PC-3 (cell line): ENCODE results near the gene HTR3A. TPM values are rescaled to one million over a fixed set of nuclear protein-coding genes. Genes with fewer than 3 reads are reported as not detected.
"Not testable (repeated sequence)": the region's sequence is repeated elsewhere in the genome, so short reads cannot be mapped to it uniquely, and the experiment has no call there.

Experiments
- ATAC-seq: fragments of 200-7000 bp; cut with Tn5 transposase; 2 replicates; pipeline ENCODE4 v1.9.1; 2020; ENCODE audit warnings: mild to moderate bottlenecking, moderate library complexity
- BruUV-seq: library from RNA; stranded (reverse); fragments of 400-500 nt; replicated peaks from 2 replicates; lab custom pipeline; 2021; lab: Mats Ljungman, UMichigan
- CTCF ChIA-PET: fragments of 300-600 bp; sonication (Branson Sonifier 250); formaldehyde crosslinking; loops from one replicate; lab custom pipeline; 2022; ENCODE audit warnings: antibody characterized with exemption; lab: Charles Lee
- POLR2A ChIA-PET: fragments of 300-600 bp; sonication (Branson Sonifier 250); formaldehyde crosslinking; loops from one replicate; lab custom pipeline; 2022; ENCODE audit warnings: antibody characterized with exemption; ENCODE audit not compliant: unreplicated experiment; lab: Charles Lee
- DNase-seq: peaks from one replicate; pipeline ENCODE4 v3.0.0-alpha.2; 2015
- H2AFZ ChIP-seq: fragments of 300-600 bp; sonication (generic); 2 replicates; pipeline ENCODE4 v1.6.0; 2016; ENCODE audit warnings: antibody characterized with exemption, low read length
- H3F3A ChIP-seq: fragments of 300-600 bp; sonication (generic); one replicate; pipeline ENCODE4 v1.6.0; 2017; ENCODE audit warnings: antibody characterized with exemption, low read length, control low read depth, mild to moderate bottlenecking; ENCODE audit not compliant: unreplicated experiment
- H3K27ac ChIP-seq: fragments of 300-600 bp; sonication (generic); 2 replicates; pipeline ENCODE4 v1.5.1; 2016; ENCODE audit warnings: mild to moderate bottlenecking, low read length
- H3K27me3 ChIP-seq: fragments of 300-600 bp; sonication (generic); 2 replicates; pipeline ENCODE4 v1.6.1; 2016; ENCODE audit warnings: low read length, mixed read lengths
- H3K36me3 ChIP-seq: fragments of 300-600 bp; sonication (generic); 2 replicates; pipeline ENCODE4 v1.6.1; 2016; ENCODE audit warnings: low read depth, mixed run types, low read length, mixed read lengths
- H3K4me1 ChIP-seq: fragments of 300-600 bp; sonication (generic); 2 replicates; pipeline ENCODE4 v1.5.1; 2016; ENCODE audit warnings: low read length; ENCODE audit not compliant: insufficient read depth
- H3K4me2 ChIP-seq: fragments of 300-600 bp; sonication (generic); 2 replicates; pipeline ENCODE4 v1.6.0; 2016; ENCODE audit warnings: low read length
- H3K4me3 ChIP-seq: fragments of 300-600 bp; sonication (generic); 2 replicates; pipeline ENCODE4 v1.5.1; 2016; ENCODE audit warnings: mild to moderate bottlenecking, low read length, mixed read lengths
- H3K79me2 ChIP-seq: fragments of 300-600 bp; sonication (generic); 2 replicates; pipeline ENCODE4 v1.6.1; 2017; ENCODE audit warnings: low read length, mixed read lengths
- H3K9ac ChIP-seq: fragments of 300-600 bp; sonication (generic); 2 replicates; pipeline ENCODE4 v1.6.0; 2016; ENCODE audit warnings: mild to moderate bottlenecking, low read length
- H3K9me2 ChIP-seq: fragments of 300-600 bp; sonication (generic); replicated peaks from 2 replicates; pipeline ENCODE4 v1.6.1; 2016; ENCODE audit warnings: mixed run types, low read length, mixed read lengths
- H3K9me3 ChIP-seq: fragments of 300-600 bp; sonication (generic); 2 replicates; pipeline ENCODE4 v1.6.1; 2016; ENCODE audit warnings: low read length, mixed read lengths
- H4K20me1 ChIP-seq: fragments of 300-600 bp; sonication (generic); 2 replicates; pipeline ENCODE4 v1.6.1; 2016; ENCODE audit warnings: low read length, mixed read lengths
- EZH2 ChIP-seq: fragments of 300-600 bp; sonication (generic); IDR thresholded peaks from one replicate; pipeline ENCODE4 v1.6.1; 2017; ENCODE audit warnings: antibody characterized with exemption, mild to moderate bottlenecking, low read length; ENCODE audit not compliant: unreplicated experiment
- EZH2phosphoT487 ChIP-seq: fragments of 300-600 bp; sonication (generic); IDR thresholded peaks from 2 replicates; pipeline ENCODE4 v1.6.1; 2018; ENCODE audit warnings: mild to moderate bottlenecking, antibody characterized with exemption, low read length, borderline replicate concordance
- intact Hi-C: fragments of 100-400 bp; cut with micrococcal nuclease; formaldehyde crosslinking; loops from 2 replicates; pipeline ENCODE4 v1.9.0; 2023
- total RNA-seq: library from RNA; depleted of rRNA; stranded (reverse); fragments of >200 nt; gene quantifications from 2 replicates; pipeline ENCODE4 v1.2.3, GENCODE V29; 2014
- TF ChIP-seq, protein P1 (sequence below): fragments of 300-600 bp; sonication (generic); conservative IDR thresholded peaks from 2 replicates; pipeline ENCODE4 v1.5.1; 2017; ENCODE audit warnings: antibody characterized with exemption, low read depth, mild to moderate bottlenecking, low read length

HTR3A gene
- total RNA-seq, 1 experiment from 2014 or later: not detected

- H3K27me3 ChIP-seq: peaks cover 98% of the 10 kb centered on the region
- no peak overlapping the region for H3K4me2 ChIP-seq
- no TSS peak for BruUV-seq
- ATAC-seq (no peak), DNase-seq (no peak)
- H3F3A ChIP-seq: no peaks in the 10 kb centered on the region
- ChIA-PET CTCF (no interaction called here), POLR2A (no interaction called here)
- H3K36me3 ChIP-seq: no peaks in the 10 kb centered on the region
- H3K4me1 ChIP-seq: no peaks in the 10 kb centered on the region
- no peaks in the 10 kb centered on the region for H4K20me1 ChIP-seq
- H3K9ac ChIP-seq: no peak overlapping the region
- H3K9me3 ChIP-seq: no peaks in the 10 kb centered on the region
- no peaks in the 10 kb centered on the region for H3K9me2 ChIP-seq
- H3K27ac ChIP-seq: no peak overlapping the region
- H3K79me2 ChIP-seq: no peaks in the 10 kb centered on the region
- H3K4me3 ChIP-seq: no peak overlapping the region
- TF ChIP-seq EZH2 (no peak), EZH2phosphoT487 (no peak)
- TF ChIP-seq, protein P1, sequence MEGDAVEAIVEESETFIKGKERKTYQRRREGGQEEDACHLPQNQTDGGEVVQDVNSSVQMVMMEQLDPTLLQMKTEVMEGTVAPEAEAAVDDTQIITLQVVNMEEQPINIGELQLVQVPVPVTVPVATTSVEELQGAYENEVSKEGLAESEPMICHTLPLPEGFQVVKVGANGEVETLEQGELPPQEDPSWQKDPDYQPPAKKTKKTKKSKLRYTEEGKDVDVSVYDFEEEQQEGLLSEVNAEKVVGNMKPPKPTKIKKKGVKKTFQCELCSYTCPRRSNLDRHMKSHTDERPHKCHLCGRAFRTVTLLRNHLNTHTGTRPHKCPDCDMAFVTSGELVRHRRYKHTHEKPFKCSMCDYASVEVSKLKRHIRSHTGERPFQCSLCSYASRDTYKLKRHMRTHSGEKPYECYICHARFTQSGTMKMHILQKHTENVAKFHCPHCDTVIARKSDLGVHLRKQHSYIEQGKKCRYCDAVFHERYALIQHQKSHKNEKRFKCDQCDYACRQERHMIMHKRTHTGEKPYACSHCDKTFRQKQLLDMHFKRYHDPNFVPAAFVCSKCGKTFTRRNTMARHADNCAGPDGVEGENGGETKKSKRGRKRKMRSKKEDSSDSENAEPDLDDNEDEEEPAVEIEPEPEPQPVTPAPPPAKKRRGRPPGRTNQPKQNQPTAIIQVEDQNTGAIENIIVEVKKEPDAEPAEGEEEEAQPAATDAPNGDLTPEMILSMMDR: no peak
- intact Hi-C loops: no loop called here
- H2AFZ ChIP-seq: no peak overlapping the region
These were observed 37.0 kb upstream of the HTR3A start for GRCh38 chr11:113937918-113938317.

DNA sequence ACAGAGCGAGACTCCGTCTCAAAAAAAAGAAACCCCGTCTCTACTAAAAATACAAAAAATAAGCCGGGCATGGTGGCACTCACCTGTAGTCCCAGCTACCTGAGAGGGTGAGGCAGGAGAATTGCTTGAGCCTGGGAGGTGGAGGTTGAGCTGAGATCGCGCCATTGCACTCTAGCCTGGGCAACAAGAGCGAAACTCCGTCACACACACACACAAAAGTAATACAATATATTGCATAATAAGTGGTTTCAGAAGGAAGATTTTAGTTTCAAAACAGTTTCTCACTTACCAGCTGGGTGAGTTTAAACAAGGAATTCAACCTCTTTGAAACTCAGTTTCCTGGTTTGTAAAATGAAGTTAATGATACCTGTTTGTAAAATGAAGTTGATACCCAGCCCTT, 32.7 kb upstream of the HTR3A start:
- H3K79me2 ChIP-seq: no peaks in the 10 kb centered on the region
- no peak overlapping the region for H3K4me3 ChIP-seq
- BruUV-seq: no TSS peak
- no peak overlapping the region for H3K27ac ChIP-seq
- intact Hi-C loops: no loop called here
- peaks cover 82% of the 10 kb centered on the region for H3K27me3 ChIP-seq
- ATAC-seq (no peak), DNase-seq (no peak)
- no peak overlapping the region for H3K9ac ChIP-seq
- no peak for TF ChIP-seq EZH2
- TF ChIP-seq EZH2phosphoT487: no peak
- TF ChIP-seq, protein P1: no peak
- H3K4me1 ChIP-seq: no peaks in the 10 kb centered on the region
- H3K4me2 ChIP-seq: no peak overlapping the region
- no peak overlapping the region for H2AFZ ChIP-seq
- POLR2A ChIA-PET: no interaction called here
- CTCF ChIA-PET: no interaction called here
- no peaks in the 10 kb centered on the region for H3K9me3 ChIP-seq
- H3F3A ChIP-seq: no peaks in the 10 kb centered on the region
- H3K36me3 ChIP-seq: no peaks in the 10 kb centered on the region
- H4K20me1 ChIP-seq: no peaks in the 10 kb centered on the region
- H3K9me2 ChIP-seq: no peaks in the 10 kb centered on the region

- POLR2A ChIA-PET, H3K4me3 ChIP-seq, H3F3A ChIP-seq, H3K9me3 ChIP-seq, H2AFZ ChIP-seq, BruUV-seq, intact Hi-C loops, H3K79me2 ChIP-seq, H3K36me3 ChIP-seq, H3K4me1 ChIP-seq, H3K4me2 ChIP-seq, H3K9me2 ChIP-seq, DNase-seq, CTCF ChIA-PET, ATAC-seq, H3K9ac ChIP-seq, H3K27ac ChIP-seq, H4K20me1 ChIP-seq: not testable (repeated sequence)
- H3K27me3 ChIP-seq: peaks cover 68% of the 10 kb centered on the region
These were observed 28.7 kb upstream of the HTR3A start for GRCh38 chr11:113946162-113946561.
